Inferior parietal cortex (tissue), 1 donor: ENCODE data around the gene URB1.
"Not testable (repeated sequence)": the region's sequence is repeated elsewhere in the genome, so short reads cannot be mapped to it uniquely, and the experiment has no call there.

ENCODE experiments used
- DNase-seq: peaks from one replicate; pipeline ENCODE4 v3.0.0-alpha.2; 2016; ENCODE audit errors: extremely low spot score

Gene URB1

DNA sequence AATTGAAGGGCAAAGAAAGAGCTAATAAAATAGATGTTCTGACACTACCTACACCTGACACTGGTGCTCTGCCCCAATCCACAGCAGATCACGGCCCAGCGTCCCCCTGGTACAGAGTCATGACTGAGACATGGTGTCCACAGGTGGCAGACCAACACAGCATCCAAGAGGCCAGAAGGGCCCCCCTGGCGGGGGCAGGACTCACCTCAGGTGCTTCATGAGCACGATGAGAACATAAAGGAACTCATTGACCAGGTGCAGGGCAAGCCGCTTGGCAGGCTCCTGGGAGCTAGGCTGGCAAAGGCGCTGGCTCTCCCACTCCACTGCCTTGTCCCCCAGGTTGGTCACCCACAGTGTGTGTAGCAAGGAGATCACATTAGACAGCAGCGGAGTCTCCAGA is 73.8 kb downstream of the URB1 start:
- DNase-seq: no peak

- DNase-seq: no peak
These were observed 75.1 kb downstream of the URB1 start for GRCh38 chr21:32317726-32318125.

DNA sequence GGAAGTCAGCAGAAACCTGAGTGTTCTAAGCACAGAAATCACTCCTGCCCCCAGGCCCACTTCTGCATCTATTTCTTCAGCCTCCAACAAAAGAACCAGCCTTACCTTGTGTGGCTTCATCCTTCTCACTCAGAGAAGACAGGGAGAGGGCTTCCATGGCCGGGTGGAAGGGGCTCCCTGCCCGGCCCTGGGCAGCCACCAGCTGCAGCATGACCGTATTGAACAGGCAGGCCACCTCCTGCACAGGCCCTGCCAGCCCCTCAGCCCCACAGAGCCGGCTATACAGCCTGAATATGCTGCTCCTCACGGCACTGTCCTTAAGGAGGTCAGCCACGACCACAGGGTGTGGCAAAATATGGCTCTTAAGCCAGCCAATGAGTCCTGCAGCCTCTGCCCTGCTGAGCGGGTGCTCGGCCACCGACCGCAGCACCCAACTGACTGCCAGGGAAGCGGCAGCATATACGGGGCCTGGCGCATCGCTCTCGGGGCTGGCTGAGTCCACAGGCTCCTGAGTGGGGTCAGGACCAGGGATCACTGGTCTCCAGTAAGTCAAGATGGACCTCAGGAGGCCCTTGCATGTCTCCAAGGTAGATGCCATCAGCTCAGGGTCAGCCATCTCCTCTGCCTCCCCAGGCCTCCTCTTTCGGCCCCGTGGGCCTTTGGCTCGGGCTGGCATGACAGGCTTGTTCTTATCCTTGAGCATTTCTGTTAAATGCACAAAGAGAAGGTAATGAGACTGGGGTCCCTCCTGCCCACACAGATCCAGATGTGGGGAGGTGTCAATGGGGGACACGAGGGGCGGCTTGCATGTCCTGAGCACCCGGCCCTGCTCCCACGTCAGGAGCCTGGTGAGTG is 76.2 kb downstream of the URB1 start:
- no peak for DNase-seq

DNA sequence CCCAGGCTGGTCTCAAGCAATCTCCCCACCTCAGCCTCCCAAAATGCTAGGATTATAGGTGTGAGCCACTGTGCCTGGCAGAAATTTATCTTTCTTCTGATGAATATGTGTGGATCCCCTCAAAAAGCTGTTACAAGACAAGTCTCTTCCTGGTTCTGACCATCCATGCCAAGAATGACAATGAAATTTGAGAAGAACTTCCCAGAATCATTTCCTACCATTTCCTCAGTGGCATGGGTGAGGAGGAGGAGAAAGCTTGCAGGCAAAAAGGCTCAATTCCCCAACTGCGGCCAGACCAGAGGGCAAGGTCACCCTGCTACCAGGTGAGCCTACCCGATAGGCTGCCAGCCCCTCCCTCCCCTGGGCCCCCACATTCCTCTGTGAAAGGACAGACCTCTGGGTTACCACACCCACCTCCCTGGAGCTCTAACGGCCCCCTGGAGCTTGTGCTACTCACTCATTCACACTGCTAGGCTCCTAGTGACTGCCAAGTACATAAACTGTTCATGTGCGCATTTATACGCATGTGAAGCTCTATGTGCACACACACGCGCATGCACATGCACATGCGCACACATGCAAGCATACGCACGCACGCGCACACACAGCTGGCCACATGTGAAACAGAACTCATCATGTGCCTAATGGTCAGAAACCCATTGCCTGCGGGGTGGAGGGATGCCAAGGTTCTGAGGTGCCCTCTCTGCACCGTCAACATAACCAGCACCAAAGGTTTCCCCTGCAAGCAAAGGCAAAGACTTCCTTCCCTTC is 77.1 kb downstream of the URB1 start:
- no peak for DNase-seq

- DNase-seq: no peak
These were observed 78.0 kb downstream of the URB1 start for GRCh38 chr21:32314806-32315205.

GRCh38 chr21:32312976-32313375 is 79.8 kb downstream of the URB1 start:
- no peak for DNase-seq

GRCh38 chr21:32312326-32312725 is 80.5 kb downstream of the URB1 start:
- DNase-seq: no peak

DNA sequence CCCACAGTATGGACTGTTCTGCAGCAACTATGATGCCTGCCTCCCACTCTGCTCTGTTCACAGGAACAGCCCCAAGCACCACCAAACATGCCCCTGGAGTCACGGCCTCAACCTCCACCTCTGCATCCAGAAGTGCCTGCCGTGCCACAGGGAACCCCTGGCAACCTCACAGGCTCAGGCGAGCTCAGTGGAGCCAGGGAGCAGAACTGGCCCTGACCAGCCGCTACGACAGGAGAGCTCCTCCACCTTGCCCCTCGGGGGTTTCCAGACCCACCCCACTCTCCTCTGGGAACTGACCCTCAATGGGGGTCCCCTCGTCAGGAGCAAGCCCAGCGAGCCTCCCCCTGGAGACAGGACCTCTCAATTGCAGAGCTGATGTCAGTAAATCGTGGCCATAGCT is 81.2 kb downstream of the URB1 start:
- no peak for DNase-seq

GRCh38 chr21:32310976-32311375 is 81.8 kb downstream of the URB1 start:
- not testable (repeated sequence) for DNase-seq

- no peak for DNase-seq
These were observed 82.8 kb downstream of the URB1 start for GRCh38 chr21:32309906-32310460.

GRCh38 chr21:32308696-32309095 is 84.1 kb downstream of the URB1 start:
- no peak for DNase-seq

GRCh38 chr21:32307706-32308105 is 85.1 kb downstream of the URB1 start:
- DNase-seq: no peak

- DNase-seq: peak; percentile 66
These were observed 86.6 kb downstream of the URB1 start for GRCh38 chr21:32306021-32306780.

GRCh38 chr21:32304998-32305397 is 87.8 kb downstream of the URB1 start:
- no peak for DNase-seq

DNA sequence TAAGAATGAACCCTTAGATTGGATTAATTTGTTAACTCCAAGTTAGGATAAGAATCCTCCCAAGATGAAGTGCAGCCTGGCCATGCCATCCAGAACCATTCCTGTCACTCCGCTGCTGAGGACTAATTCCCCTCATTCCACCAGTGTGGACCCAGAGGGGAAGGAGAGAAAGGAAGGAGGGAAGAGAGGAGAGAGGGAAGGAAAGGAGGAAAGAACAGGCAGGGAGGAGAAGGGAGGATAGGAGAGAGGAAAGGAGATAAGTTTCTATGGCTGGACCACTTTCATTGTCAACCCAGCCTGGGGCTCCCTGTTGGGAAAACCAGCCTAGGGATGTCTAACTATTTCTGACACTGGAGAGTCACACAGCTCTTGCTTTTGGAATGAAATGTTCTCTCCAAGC is 89.4 kb downstream of the URB1 start:
- no peak for DNase-seq

DNA sequence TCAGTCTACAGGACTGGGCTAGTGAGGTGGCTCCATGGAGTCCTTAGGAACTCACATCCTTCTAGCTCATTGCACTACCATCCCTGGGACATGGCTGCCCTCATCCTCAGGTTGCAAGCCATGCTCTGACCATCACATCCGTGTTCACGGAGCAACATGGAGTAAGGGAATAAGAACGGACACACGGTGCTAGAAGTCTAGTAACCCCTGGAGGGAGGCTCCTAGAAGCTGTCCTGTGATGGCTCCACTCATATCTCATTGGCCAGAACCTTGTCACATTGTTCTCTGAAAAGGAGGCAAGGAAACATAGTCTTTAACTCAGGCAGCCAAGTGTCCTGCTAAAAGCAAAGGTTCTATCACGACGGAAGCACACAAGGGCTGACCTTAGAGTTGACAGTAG is 90.3 kb downstream of the URB1 start:
- DNase-seq: no peak

DNA sequence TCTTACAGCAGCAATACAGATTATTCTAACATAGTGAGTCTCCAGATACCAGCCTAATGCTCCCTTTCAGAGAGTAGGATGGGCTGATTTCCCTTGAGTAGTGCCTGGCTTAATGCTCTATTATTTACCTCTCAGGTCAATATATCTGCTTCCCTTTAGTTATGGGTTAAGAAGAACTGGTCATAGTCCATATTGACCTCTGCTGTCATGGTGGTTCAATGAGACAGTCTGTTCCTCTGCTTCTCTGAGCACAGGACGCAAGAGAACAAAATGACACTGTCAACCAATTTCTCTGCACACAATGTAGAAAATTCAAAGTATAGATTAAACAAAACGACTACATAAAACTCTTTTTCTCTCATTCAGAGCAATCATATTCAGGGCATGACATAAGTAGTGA is 91.2 kb downstream of the URB1 start:
- no peak for DNase-seq

DNA sequence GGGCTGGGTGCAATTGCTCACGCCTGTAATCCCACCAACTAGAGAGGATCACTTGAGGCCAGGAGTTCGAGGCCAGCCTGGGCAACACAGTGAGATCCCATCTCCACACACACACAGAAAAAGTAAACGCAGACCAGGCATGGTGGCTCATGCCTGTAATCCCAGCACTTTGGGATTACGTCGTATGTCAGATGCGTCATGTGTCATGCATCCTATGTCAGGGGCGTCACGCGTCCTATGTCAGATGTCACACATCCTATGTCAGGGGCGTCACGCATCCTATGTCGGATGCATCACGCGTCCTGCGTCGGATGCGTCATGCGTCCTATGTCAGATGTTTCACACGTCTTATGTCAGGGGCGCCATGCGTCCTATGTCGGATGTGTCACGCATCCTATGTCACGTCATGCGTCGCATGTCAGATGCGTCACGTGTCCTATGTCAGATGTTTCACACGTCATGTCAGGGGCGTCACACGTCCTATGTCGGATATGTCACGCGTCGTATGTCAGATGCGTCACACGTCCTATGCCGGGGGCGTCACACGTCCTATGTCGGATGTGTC is 92.6 kb downstream of the URB1 start:
- DNase-seq: no peak

DNA sequence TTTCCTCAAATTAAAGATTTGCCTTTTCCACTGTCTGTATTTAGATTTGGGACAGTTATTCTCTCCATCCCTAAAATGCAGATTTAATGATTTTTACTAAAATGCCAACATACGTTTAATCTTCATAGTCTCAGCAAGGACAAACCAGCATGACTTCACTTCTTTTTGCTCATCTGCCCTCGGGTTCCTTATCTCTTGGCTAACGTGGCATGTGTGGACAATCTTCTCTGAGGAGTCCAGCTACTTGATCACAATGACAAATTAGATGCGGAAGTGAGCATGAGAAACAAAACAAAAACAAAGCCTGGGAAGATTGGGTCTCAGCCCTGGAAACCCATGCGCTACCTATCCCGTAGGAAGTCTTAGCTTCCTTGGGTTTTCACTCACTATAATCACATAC is 93.1 kb downstream of the URB1 start:
- no peak for DNase-seq

- no peak for DNase-seq
These were observed 94.1 kb downstream of the URB1 start, which contains the start of gene MRAP for GRCh38 chr21:32298658-32299081. TSS of gene MRAP (plus strand) at chr21:32298855. CDS start at chr21:32298972, 117 bp downstream.

DNA sequence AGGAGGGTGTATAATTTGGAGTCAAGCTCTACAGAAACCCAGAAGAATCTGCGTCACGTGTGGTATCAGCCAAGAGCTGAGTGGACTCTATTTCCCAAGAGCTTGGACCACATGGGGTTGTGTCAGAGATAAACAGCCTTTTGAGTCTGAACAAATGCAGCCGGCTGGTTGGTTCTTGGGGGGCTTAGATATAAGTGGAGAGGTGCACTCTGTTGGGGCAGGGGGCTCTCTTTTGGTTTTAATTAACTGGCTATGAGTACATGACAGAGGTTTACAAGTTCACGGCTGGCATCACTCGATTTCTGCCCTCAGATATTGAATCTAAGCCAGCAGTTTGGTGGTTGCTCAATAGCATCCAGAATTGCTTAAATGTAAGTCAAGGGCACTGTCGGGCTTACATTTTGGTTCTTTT is 94.7 kb downstream of the URB1 start:
- DNase-seq: no peak

DNA sequence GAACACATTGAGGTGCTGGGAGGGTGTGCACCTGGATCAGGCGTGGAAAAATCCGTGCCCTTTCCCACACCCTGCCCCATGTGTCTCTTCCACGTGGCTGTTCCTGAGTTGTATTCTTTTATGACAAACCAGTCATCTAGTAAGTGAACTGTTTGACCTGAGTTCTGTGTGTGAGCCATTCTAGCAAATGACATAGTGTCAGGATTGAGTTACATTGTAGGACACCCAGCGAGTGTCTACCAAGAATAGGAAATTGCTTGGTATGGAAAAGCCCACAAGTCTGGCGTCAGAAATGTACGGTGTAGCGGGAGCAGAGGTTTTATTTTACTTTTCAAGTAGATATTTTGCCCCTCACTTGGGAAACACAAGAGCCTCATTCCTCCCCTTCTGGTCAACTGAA is 95.4 kb downstream of the URB1 start:
- DNase-seq: no peak
